Measurements from ENCODE around the gene IBA57.

The IBA57 gene

GRCh38 chr1:228150461-228151179 lies 15.0 kb upstream of the IBA57 start:
- peak; percentile 72 for ATAC-seq
- TF ChIP-seq CSRNP3 (CRISPR knock-in tag; IDR thresholded peaks at IDR 0.05) (no peak), PATZ1 (CRISPR knock-in tag; IDR thresholded peaks at IDR 0.05; ENCODE audit: borderline replicate concordance) (no peak), BACH2 (CRISPR knock-in tag; IDR thresholded peaks at IDR 0.05; ENCODE audit: borderline replicate concordance) (no peak), OSR1 (CRISPR knock-in tag; IDR thresholded peaks at IDR 0.05) (no peak), ISL1 (CRISPR knock-in tag; IDR thresholded peaks at IDR 0.05) (no peak), CSDC2 (CRISPR knock-in tag; IDR thresholded peaks at IDR 0.05) (no peak), CREB5 (CRISPR knock-in tag; IDR thresholded peaks at IDR 0.05; ENCODE audit: low read depth) (no peak)

- peak; percentile 1 for ATAC-seq
- TF ChIP-seq PATZ1 (CRISPR knock-in tag; IDR thresholded peaks at IDR 0.05; ENCODE audit: borderline replicate concordance) (no peak), ZC3H10 (CRISPR knock-in tag; IDR thresholded peaks at IDR 0.05) (no peak), ZNF70 (CRISPR knock-in tag; IDR thresholded peaks at IDR 0.05) (no peak), TOX (CRISPR knock-in tag; IDR thresholded peaks at IDR 0.05; ENCODE audit: borderline replicate concordance) (no peak), CSDC2 (CRISPR knock-in tag; IDR thresholded peaks at IDR 0.05) (no peak), CREB5 (CRISPR knock-in tag; IDR thresholded peaks at IDR 0.05; ENCODE audit: low read depth) (no peak), TCF4 (CRISPR knock-in tag; IDR thresholded peaks at IDR 0.05; ENCODE audit: borderline replicate concordance) (no peak), ARNTL (CRISPR knock-in tag; IDR thresholded peaks at IDR 0.05; ENCODE audit: borderline replicate concordance, low read depth) (no peak), GLIS3 (CRISPR knock-in tag; IDR thresholded peaks at IDR 0.05) (no peak), ZFP3 (CRISPR knock-in tag; IDR thresholded peaks at IDR 0.05) (no peak)
Measured at GRCh38 chr1:228151180-228151925, 14.3 kb upstream of the IBA57 start.

- no peak for ATAC-seq
Measured at GRCh38 chr1:228152097-228152917, 13.3 kb upstream of the IBA57 start.

GRCh38 chr1:228152918-228153258 lies 12.7 kb upstream of the IBA57 start:
- ATAC-seq = no peak
- TF ChIP-seq ZNF8 (CRISPR knock-in tag; IDR thresholded peaks at IDR 0.05) (no peak), ZNF70 (CRISPR knock-in tag; IDR thresholded peaks at IDR 0.05) (no peak), CREB5 (CRISPR knock-in tag; IDR thresholded peaks at IDR 0.05; ENCODE audit: low read depth) (no peak), TSHZ2 (CRISPR knock-in tag; IDR thresholded peaks at IDR 0.05) (no peak), RARB (CRISPR knock-in tag; IDR thresholded peaks at IDR 0.05) (no peak), ZFP3 (CRISPR knock-in tag; IDR thresholded peaks at IDR 0.05) (no peak), POU6F1 (CRISPR knock-in tag; IDR thresholded peaks at IDR 0.05; ENCODE audit: borderline replicate concordance, low read depth) (no peak), ISL1 (CRISPR knock-in tag; IDR thresholded peaks at IDR 0.05) (no peak)

More at GRCh38 chr1:228152097-228152917, 13.3 kb upstream of the IBA57 start:
- TF ChIP-seq ZFP30 (CRISPR knock-in tag; IDR thresholded peaks at IDR 0.05) = no peak
- TF ChIP-seq ZNF8 (CRISPR knock-in tag; IDR thresholded peaks at IDR 0.05) = no peak
- TF ChIP-seq GLIS3 (CRISPR knock-in tag; IDR thresholded peaks at IDR 0.05) = no peak
- TF ChIP-seq ESRRG (CRISPR knock-in tag; IDR thresholded peaks at IDR 0.05) = no peak
